Measurements from ENCODE around the gene DDX24. TPM values are rescaled to one million over a fixed set of nuclear protein-coding genes. Genes with fewer than 3 reads are reported as not detected.

DDX24 gene
- polyA plus RNA-seq, 1 donor (not counting 4 experiments of a cell fraction or from before 2014, with no cell fraction given), result 171 TPM

- DNase-seq (ENCODE audit: low read depth, low spot score) (no peak), FAIRE-seq (no peak)
- Histone ChIP-seq H3K9ac (ENCODE audit: control insufficient read depth, extremely low read depth, insufficient read depth, low read length) (no peak overlapping the region), H3K27me3 (ENCODE audit: control insufficient read depth, extremely low read depth, insufficient read depth, low read length) (no peaks in the 10 kb centered on the region), H2AFZ (ENCODE audit: control insufficient read depth, low read length) (no peak overlapping the region), H3K27ac (ENCODE audit: control insufficient read depth, insufficient read depth, low read length) (no peak overlapping the region), H4K20me1 (ENCODE audit: control insufficient read depth, extremely low read depth, insufficient read depth, low read length) (no peaks in the 10 kb centered on the region), H3K79me2 (ENCODE audit: control insufficient read depth, insufficient read depth, low read length) (no peaks in the 10 kb centered on the region), H3K4me3 (ENCODE audit: control insufficient read depth in 2 of 3, extremely low read depth in 1 of 3, insufficient read depth in 2 of 3, low read depth in 1 of 3, low read length in 3 of 3) (no peak overlapping the region), H3K4me1 (ENCODE audit: control insufficient read depth, extremely low read depth, insufficient read depth, low read length) (no peaks in the 10 kb centered on the region), H3K4me2 (ENCODE audit: control insufficient read depth, extremely low read depth, insufficient read depth, low read depth, low read length) (no peak overlapping the region), H3K9me3 (ENCODE audit: control insufficient read depth, low read depth, low read length) (no peaks in the 10 kb centered on the region), H3K9me1 (ENCODE audit: control insufficient read depth, extremely low read depth, insufficient read depth, low read length) (no peaks in the 10 kb centered on the region), H3K36me3 (ENCODE audit: control insufficient read depth in 2 of 2, extremely low read depth in 1 of 2, insufficient read depth in 2 of 2, low read length in 2 of 2) (peaks cover 9 to 20% of the 10 kb centered on the region in 2 experiments)
- dilution Hi-C loops (cut with MboI; ENCODE audit: extremely low pct_ligation_motif_present, low sequenced_read_pairs), result no loop called here
- no peak for TF ChIP-seq EZH2 (IDR thresholded peaks at IDR 0.05; ENCODE audit: low read length)
- TF ChIP-seq CTCF (optimal IDR thresholded peaks at IDR 0.05 in 1 of 3, IDR thresholded peaks at IDR 0.05 in 1 of 3, conservative IDR thresholded peaks at IDR 0.05 in 1 of 3; ENCODE audit: extremely low read depth in 1 of 3, insufficient read depth in 2 of 3, low read length in 3 of 3), result no peak
Measured at GRCh38 chr14:94042433-94043091, 38.4 kb downstream of the DDX24 start.

- DNase-seq (ENCODE audit: low read depth, low spot score) (no peak), FAIRE-seq (no peak)
- no peaks in the 10 kb centered on the region for H4K20me1 ChIP-seq (ENCODE audit: control insufficient read depth, extremely low read depth, insufficient read depth, low read length)
- TF ChIP-seq CTCF (optimal IDR thresholded peaks at IDR 0.05 in 1 of 3, IDR thresholded peaks at IDR 0.05 in 1 of 3, conservative IDR thresholded peaks at IDR 0.05 in 1 of 3; ENCODE audit: extremely low read depth in 1 of 3, insufficient read depth in 2 of 3, low read length in 3 of 3) (no peak), EZH2 (IDR thresholded peaks at IDR 0.05; ENCODE audit: low read length) (no peak)
- dilution Hi-C loops (cut with MboI; ENCODE audit: extremely low pct_ligation_motif_present, low sequenced_read_pairs), result no loop called here
- H3K4me1 ChIP-seq (ENCODE audit: control insufficient read depth, extremely low read depth, insufficient read depth, low read length), result no peaks in the 10 kb centered on the region
- H3K9me1 ChIP-seq (ENCODE audit: control insufficient read depth, extremely low read depth, insufficient read depth, low read length), result no peaks in the 10 kb centered on the region
- no peak overlapping the region for H3K9ac ChIP-seq (ENCODE audit: control insufficient read depth, extremely low read depth, insufficient read depth, low read length)
- no peak overlapping the region for H3K4me3 ChIP-seq (ENCODE audit: control insufficient read depth in 2 of 3, extremely low read depth in 1 of 3, insufficient read depth in 2 of 3, low read depth in 1 of 3, low read length in 3 of 3)
- H3K9me3 ChIP-seq (ENCODE audit: control insufficient read depth, low read depth, low read length), result no peaks in the 10 kb centered on the region
- H3K4me2 ChIP-seq (ENCODE audit: control insufficient read depth, extremely low read depth, insufficient read depth, low read depth, low read length), result no peak overlapping the region
- peaks cover 9 to 15% of the 10 kb centered on the region in 2 experiments for H3K36me3 ChIP-seq (ENCODE audit: control insufficient read depth in 2 of 2, extremely low read depth in 1 of 2, insufficient read depth in 2 of 2, low read length in 2 of 2)
- no peak overlapping the region for H2AFZ ChIP-seq (ENCODE audit: control insufficient read depth, low read length)
- no peak overlapping the region for H3K27ac ChIP-seq (ENCODE audit: control insufficient read depth, insufficient read depth, low read length)
- H3K27me3 ChIP-seq (ENCODE audit: control insufficient read depth, extremely low read depth, insufficient read depth, low read length), result no peaks in the 10 kb centered on the region
- no peaks in the 10 kb centered on the region for H3K79me2 ChIP-seq (ENCODE audit: control insufficient read depth, insufficient read depth, low read length)
Measured at GRCh38 chr14:94041551-94042346, 39.3 kb downstream of the DDX24 start.

All from keratinocyte (primary cell).